ENCODE measurements around the gene PTPRG.
A peak's percentile ranks its signal among the peaks of the same experiment; 100 is the strongest.

The PTPRG gene

DNA sequence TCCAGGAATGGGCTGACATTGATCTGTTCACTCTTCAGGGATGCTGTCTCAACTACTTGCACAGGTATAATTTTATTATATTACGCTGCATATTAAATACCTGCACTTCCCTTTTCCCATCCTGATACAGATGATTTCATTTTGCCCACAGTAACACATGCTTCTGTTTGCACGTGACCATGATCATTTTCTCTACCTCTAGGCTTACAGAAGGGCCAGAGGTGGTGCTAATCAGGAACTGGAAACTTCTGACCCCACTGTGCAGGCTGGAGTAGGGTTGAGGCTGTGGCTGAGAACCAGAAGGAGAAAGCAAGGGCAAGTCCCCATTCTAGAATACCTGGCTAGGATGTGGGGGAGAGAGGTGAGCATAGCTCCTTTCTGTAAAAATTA is 304.8 kb downstream of the PTPRG start:
- no peak for DNase-seq (ENCODE audit: low spot score)

DNA sequence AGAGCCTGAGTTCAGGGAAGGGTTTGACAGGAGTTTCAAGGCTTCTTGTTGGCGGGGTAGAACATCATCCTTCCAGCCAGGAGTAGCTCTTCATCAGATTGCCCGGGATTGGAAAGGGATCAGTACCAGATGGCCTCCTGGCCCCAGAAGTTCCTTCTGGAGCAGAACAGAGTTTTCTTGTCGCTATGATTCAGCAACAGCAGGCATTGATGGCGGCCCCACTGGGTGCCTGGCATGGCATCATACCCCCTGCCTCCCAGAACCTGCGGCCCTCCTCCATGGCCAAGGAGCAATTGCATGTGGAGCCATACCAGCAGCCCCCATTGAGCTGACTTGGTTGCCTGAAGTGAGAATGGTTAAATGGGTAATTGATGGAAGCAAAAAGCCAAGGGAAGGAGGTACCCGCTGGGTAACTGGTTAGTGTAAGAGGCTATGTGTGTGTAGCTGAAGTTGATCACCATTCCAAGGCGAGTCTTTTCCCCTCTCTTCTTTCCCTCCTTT is 305.6 kb downstream of the PTPRG start:
- no peak for DNase-seq (ENCODE audit: low spot score)

- DNase-seq (ENCODE audit: low spot score) = no peak
These were observed 307.1 kb downstream of the PTPRG start for GRCh38 chr3:61868499-61868898.

DNA sequence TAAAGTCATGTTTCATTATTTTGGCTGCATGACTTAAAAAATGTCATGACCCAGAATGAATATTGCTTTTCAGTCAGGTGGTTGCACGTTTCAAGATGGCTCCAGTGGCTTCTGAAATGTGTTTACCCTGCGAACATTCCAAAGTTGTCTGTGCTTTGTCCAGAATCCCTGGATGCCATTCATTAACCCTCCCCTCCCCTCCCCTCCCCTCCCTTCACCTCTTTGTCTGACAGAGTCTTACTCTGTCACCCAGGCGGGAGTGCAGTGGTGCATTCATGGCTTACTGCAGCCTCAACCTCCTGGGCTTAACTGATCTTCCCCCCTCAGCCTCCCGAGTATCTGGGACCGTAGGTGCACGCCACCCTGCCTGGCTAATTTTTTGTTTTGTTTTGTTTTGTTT is 308.0 kb downstream of the PTPRG start:
- DNase-seq (ENCODE audit: low spot score) = no peak

- no peak for DNase-seq (ENCODE audit: low spot score)
These were observed 310.3 kb downstream of the PTPRG start for GRCh38 chr3:61871644-61872043.

GRCh38 chr3:61872077-61872706 is 310.8 kb downstream of the PTPRG start:
- DNase-seq (ENCODE audit: low spot score) = no peak

DNA sequence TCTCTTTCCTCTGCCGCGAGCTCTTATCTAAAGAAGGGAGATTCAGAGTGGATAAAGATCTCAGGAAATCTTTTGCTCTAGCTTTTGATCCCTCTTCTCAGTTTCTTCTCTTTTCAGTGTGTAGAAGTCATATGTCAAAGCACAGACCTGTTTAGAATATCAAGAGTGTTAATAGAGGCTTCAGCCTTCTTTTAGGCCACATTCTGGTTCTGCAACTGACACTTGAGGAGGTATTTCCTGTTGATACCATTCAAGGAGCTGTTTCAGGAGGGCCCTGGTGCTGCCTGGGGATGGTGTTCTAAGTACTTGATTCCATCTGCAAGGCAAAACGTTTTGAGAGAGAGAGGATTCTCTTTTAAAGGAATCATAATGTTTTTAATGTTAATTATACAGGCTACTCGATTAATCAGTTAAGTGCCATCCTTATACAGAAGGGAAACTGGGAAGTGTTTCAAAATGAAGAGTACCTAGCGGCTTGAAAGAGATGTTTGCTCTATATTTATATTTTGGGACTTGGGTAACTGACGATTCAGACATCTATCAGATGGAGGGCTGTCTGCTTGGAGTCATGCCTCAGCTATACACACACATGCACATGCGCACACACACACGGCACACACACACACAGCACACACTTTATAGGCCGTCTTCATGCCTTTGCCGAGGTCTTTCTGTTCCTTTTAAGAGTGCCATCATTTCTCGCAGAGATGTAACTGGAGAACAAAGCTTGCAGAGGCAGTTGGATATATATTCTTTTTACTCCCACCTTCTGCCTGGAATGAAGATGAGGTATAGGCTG is 313.9 kb downstream of the PTPRG start:
- DNase-seq (ENCODE audit: low spot score) = no peak

GRCh38 chr3:61875976-61876671 is 314.8 kb downstream of the PTPRG start:
- DNase-seq (ENCODE audit: low spot score) = no peak

- DNase-seq (ENCODE audit: low spot score) = no peak
These were observed 315.4 kb downstream of the PTPRG start for GRCh38 chr3:61876797-61877196.

DNA sequence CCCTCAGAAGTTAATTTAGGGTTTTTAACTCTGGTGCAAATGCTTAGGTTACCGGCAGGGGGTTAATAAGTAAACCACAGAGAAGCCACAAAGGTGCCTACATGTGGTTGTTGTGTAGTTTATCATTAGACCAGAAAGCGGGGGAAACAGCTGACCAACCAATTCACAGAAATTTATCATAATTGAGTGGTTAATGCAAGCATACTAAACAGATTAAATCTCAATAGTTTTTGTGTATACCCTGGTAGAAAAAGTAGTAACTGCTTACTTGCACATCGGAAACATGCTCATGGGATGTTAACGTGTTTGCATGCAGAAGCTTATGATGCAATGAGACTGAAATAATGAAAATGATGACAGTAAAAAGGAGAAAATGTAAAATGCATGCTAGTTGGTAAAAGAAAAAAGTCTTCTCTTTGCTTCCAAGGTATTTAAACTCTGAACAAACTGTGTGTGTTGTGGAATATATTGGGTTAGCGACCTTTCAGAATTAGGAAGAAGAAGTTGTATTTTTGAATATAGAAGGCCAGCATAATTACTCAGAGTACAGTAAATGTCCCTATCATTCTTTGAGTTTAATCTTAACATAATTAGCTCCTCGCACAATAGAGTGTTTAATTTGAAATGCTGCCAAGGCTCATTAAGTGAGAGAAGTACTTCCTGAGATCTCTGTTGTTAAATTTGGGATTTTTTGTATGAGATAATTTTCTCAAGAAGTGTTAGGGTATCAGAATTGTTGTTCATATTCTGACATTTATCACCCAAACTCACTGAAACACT is 316.2 kb downstream of the PTPRG start:
- no peak for DNase-seq (ENCODE audit: low spot score)

DNA sequence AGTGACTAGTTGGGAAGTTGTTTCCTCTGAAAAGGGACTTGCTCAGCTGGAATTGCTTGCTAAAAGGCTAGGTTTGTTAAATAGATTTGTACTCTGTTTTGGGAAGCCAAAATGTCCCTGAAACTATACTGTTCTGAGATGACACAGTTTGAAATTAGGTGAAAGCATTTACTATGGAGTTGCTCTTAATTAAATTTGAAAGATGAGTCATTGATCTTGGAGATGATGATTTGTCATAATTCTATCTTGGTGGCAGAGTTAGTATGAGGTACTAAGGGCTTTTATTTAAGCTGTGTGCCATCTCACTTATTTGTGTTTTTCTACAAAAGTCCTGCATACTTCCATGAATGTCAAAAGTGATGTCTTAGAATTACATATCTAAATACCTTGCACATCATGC is 320.9 kb downstream of the PTPRG start:
- no peak for DNase-seq (ENCODE audit: low spot score)

GRCh38 chr3:61884794-61885193 is 323.4 kb downstream of the PTPRG start:
- no peak for DNase-seq (ENCODE audit: low spot score)

GRCh38 chr3:61885414-61885813 is 324.0 kb downstream of the PTPRG start:
- DNase-seq (ENCODE audit: low spot score) = no peak

- DNase-seq (ENCODE audit: low spot score) = no peak
These were observed 325.8 kb downstream of the PTPRG start for GRCh38 chr3:61887206-61887605.

- no peak for DNase-seq (ENCODE audit: low spot score)
These were observed 327.9 kb downstream of the PTPRG start for GRCh38 chr3:61889259-61889658.

DNA sequence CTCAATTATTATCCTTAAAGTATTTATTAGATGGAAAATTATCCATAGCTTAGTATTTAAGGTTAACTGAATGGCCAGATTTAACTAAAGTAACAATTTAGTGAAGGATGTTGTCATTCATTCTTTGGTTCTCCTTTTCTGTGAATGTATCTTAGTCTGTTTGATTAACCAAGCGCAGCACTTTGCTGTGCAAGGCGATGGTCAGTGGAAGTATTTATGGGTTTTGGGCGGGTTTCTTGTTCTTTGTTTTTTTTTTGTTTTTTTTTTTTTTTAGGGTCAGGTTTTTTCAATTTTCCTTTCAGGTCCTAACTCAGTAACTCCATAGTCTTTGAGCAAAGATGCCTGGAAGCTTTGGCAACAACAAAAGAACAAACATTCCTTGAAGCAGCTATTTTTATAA is 328.8 kb downstream of the PTPRG start:
- no peak for DNase-seq (ENCODE audit: low spot score)

DNA sequence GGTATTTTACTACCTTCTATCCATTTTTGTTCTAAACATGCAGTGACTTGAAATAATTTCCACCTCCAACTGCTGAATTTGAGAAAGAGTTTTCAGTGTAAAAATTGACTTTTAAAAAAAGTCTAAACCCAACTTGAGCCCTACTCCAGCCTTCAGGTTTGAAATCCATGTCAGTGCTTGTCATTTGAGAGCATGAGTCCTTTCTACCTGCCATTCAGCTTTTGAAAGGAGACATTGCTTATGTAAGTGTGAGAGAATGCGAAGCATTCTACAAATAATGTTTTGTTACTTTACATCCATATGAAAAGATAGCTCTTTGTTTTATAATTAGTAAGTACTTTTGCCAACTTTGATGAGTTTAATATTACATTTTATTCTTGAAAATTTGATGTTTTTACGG is 329.2 kb downstream of the PTPRG start:
- no peak for DNase-seq (ENCODE audit: low spot score)

DNA sequence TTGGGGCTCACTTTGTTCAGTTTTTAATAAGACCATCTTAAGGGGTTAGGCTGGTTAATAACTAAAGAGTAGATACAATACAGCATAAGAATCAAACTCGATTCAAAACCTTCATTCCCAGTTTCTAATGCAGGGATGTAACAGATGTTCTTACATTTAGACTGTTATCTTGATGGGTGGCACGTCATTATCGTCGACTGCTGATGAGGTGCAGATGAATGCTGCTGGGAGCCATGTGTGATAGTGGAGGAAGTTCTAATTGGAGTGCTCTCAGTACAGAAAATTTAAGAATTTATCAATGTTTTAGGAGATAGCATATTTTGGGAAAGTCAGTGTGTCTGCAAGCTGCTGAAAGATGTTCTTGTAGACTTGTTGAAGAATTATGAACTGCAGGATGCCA is 331.5 kb downstream of the PTPRG start:
- DNase-seq (ENCODE audit: low spot score) = no peak

GRCh38 chr3:61893840-61894566 is 332.6 kb downstream of the PTPRG start:
- DNase-seq (ENCODE audit: low spot score) = no peak

DNA sequence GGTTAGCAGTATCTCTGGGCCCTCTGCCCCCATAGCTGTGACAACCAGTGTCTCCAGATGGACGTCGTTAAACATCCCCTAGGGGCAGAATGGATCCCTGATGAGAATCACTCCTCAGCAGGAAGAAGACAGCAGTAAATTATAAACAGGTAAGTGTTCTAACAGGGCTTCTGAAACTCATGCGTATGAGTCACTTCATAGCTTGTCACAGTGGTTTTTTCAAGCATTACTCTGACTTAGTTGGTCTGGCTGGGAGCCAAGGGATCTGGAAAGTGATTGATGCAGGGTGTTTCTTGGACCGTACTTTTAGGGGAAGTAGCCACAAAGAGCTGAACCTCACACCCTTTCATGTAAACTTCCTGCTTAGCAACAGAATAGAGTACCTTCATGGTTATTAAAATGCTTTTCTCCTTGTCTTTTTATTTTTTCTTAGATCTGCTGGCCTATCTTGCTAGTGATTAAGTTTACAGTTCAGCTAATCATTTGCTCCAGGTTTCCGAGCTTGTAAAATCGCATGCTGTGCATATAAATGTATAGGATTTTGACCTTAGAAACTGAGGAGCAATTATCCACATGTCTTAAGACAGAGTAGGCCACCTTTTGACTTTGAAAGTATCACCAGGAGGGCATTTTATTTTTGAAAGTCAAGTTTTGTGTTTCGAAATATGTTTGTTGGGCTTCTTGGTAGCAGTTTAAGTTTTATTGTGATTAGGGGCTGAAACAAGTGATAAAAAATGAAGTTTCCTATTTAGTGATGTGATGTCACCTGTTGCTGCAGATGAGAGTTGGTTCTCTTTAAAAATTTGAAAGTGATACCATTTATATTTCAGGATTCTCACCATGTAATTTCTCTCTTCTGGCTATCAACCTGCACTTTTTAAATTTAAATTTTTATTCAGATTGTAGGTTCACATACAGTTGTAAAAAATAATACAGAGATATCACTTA is 333.9 kb downstream of the PTPRG start:
- peak; percentile 73 for DNase-seq (ENCODE audit: low spot score)

Measured in pons (tissue), 1 donor.